Thoracic aorta (tissue), 2 donors: Measurements from ENCODE around the gene SF3B6. TPM values are rescaled to one million over a fixed set of nuclear protein-coding genes. Genes with fewer than 3 reads are reported as not detected.

Experiments
- ATAC-seq: fragments of 150-250 bp; one replicate; pipeline ENCODE4 v1.8.0; 2017; ENCODE audit warnings: low read depth; ENCODE audit not compliant: insufficient number of reproducible peaks, low FRiP score
- DNase-seq: peaks from one replicate; pipeline ENCODE4 v3.0.0-alpha.2; 2020; ENCODE audit warnings: low spot score
- H3K27ac ChIP-seq, 2 donors: fragments of 200-600 bp; sonication (generic); 1 replicate in 1 of 2; 2 replicates in 1 of 2; pipeline ENCODE4 v1.5.1; 2016; ENCODE audit warnings: mild to moderate bottlenecking in 2 of 2, moderate library complexity in 2 of 2
- H3K27me3 ChIP-seq: fragments of 200-600 bp; sonication (generic); replicated peaks from 2 replicates; pipeline ENCODE4 v1.6.0; 2016; ENCODE audit warnings: mild to moderate bottlenecking; ENCODE audit not compliant: insufficient read depth
- H3K36me3 ChIP-seq: fragments of 200-600 bp; sonication (generic); one replicate; pipeline ENCODE4 v1.5.1; 2016
- H3K4me1 ChIP-seq, 2 donors: fragments of 200-600 bp; sonication (generic); 1 replicate in 1 of 2; 2 replicates in 1 of 2; pipeline versions ENCODE4 v1.5.1 to v1.6.0; 2016; ENCODE audit warnings: low read depth in 2 of 2, mild to moderate bottlenecking in 1 of 2; ENCODE audit not compliant: control insufficient read depth in 1 of 2
- H3K4me3 ChIP-seq: fragments of 200-600 bp; sonication (generic); 2 replicates; pipeline ENCODE4 v1.5.1; 2016; ENCODE audit warnings: mild to moderate bottlenecking
- H3K9me3 ChIP-seq: fragments of 200-600 bp; sonication (generic); 2 replicates; pipeline ENCODE4 v1.5.1; 2016
- total RNA-seq, 2 donors: library from RNA; depleted of rRNA; stranded (reverse); fragments of >200 nt; gene quantifications; one replicate each; pipeline versions ENCODE4 v1.1.0 to v1.2.3, GENCODE V29; 2016
- TF ChIP-seq, protein P1 (sequence below): fragments of 200-600 bp; sonication (generic); IDR thresholded peaks from one replicate; pipeline ENCODE4 v1.5.1; 2019; ENCODE audit warnings: antibody characterized with exemption

SF3B6 gene
- total RNA-seq, 2 donors from 2014 or later, result 39.7 to 44.1 TPM

DNA sequence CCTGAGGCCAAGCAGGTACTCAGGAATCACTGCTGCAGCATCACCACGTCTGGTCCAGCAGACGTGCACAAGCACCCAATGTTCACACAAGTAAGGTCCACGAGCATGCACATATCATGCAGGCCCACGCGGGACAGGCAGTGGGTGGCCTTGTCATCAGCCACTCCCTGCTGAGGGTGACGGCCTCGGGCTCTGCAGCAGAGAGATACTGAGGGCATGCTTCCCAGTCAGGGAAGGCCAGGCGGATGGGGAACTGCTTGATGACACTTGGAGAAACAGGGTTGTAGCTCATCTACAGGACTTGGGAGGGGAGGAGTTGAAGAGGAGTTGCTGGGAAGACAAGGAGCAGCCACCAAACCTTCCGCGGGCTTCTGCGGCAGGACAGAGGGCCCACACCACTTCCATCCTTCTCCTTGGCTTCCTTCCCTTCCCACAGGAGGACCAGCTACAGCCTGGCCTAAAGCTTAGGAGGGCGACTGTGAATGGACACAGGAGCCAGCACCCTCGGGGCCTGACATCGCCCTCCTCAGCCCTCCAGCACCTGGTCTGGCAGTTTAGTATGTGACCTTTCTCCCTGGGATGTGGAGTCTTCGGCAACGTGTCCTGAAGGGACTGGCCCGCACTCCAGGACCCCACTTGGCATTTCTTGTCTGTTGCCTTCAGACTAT, 51.0 kb downstream of the SF3B6 start:
- H3K9me3 ChIP-seq, result no peaks in the 10 kb centered on the region
- H3K27me3 ChIP-seq, result no peaks in the 10 kb centered on the region
- TF ChIP-seq, protein P1, sequence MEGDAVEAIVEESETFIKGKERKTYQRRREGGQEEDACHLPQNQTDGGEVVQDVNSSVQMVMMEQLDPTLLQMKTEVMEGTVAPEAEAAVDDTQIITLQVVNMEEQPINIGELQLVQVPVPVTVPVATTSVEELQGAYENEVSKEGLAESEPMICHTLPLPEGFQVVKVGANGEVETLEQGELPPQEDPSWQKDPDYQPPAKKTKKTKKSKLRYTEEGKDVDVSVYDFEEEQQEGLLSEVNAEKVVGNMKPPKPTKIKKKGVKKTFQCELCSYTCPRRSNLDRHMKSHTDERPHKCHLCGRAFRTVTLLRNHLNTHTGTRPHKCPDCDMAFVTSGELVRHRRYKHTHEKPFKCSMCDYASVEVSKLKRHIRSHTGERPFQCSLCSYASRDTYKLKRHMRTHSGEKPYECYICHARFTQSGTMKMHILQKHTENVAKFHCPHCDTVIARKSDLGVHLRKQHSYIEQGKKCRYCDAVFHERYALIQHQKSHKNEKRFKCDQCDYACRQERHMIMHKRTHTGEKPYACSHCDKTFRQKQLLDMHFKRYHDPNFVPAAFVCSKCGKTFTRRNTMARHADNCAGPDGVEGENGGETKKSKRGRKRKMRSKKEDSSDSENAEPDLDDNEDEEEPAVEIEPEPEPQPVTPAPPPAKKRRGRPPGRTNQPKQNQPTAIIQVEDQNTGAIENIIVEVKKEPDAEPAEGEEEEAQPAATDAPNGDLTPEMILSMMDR, result no peak
- no peaks in the 10 kb centered on the region for H3K4me1 ChIP-seq
- ATAC-seq, result no peak
- H3K36me3 ChIP-seq, result peaks cover 25% of the 10 kb centered on the region
- no peak for DNase-seq
- no peak overlapping the region for H3K27ac ChIP-seq
- H3K4me3 ChIP-seq, result no peak overlapping the region

- ATAC-seq (no peak), DNase-seq (no peak)
- Histone ChIP-seq H3K9me3 (no peaks in the 10 kb centered on the region), H3K27me3 (no peaks in the 10 kb centered on the region), H3K36me3 (peaks cover 15% of the 10 kb centered on the region), H3K27ac (no peak overlapping the region), H3K4me1 (no peaks in the 10 kb centered on the region), H3K4me3 (no peak overlapping the region)
- TF ChIP-seq, protein P1, result no peak
Measured at GRCh38 chr2:24024018-24024417, 52.1 kb downstream of the SF3B6 start.

GRCh38 chr2:24022975-24023575, 53.1 kb downstream of the SF3B6 start:
- no peaks in the 10 kb centered on the region for H3K4me1 ChIP-seq
- ATAC-seq, result no peak
- TF ChIP-seq, protein P1, result no peak
- peaks cover 9% of the 10 kb centered on the region for H3K36me3 ChIP-seq
- no peaks in the 10 kb centered on the region for H3K9me3 ChIP-seq
- no peak overlapping the region for H3K27ac ChIP-seq
- no peak for DNase-seq
- H3K27me3 ChIP-seq, result no peaks in the 10 kb centered on the region
- H3K4me3 ChIP-seq, result no peak overlapping the region

DNA sequence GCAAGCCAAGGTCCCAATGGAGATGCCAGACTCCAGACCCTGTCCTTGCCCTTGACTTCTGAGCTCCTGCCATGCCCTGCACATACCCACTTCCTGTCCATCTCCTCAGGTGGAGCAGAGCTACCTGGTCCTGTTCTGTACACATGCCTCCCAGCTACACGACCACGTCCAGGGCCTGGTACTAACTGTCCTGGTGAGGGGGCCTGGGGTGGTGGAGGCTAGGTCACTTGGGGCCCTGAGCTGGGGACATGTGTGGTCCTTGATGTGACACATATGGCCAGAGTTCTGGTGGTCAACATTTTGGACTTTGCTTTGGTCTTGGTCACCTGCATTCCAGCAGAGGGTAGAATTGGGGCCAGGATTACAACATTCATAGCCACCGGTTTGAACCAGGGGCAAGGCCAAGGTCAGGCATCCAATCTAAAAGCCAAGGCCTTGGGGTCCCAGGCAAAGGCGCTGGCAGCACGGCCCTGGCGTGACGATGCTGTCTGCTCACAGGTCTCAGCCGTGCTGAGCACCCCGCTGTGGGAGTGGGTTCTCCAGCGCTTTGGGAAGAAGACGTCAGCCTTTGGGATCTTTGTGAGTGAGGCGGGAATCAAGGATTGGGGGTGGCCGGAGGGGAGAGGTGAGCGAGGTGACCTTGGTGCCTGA, 53.7 kb downstream of the SF3B6 start:
- H3K36me3 ChIP-seq, result peaks cover 7% of the 10 kb centered on the region
- DNase-seq, result no peak
- no peak overlapping the region for H3K4me3 ChIP-seq
- no peaks in the 10 kb centered on the region for H3K9me3 ChIP-seq
- TF ChIP-seq, protein P1, result no peak
- no peak overlapping the region for H3K27ac ChIP-seq
- H3K4me1 ChIP-seq, result no peaks in the 10 kb centered on the region
- no peak for ATAC-seq
- no peaks in the 10 kb centered on the region for H3K27me3 ChIP-seq
